ENCODE measurements around the gene SMPD2.

- TF ChIP-seq POLR2A (IDR thresholded peaks at IDR 0.05): no peak
- peak in 2 of 6 experiments; percentile 21 to 25 for TF ChIP-seq CTCF (IDR thresholded peaks at IDR 0.05)
Measured at GRCh38 chr6:109472132-109472995, 31.8 kb downstream of the SMPD2 start.
